Measurements from ENCODE around the gene SPI1.

The SPI1 gene

GRCh38 chr11:47359586-47359985 lies 18.8 kb downstream of the SPI1 start:
- Histone ChIP-seq H3K27ac (ENCODE audit: low read depth, low read length) (no peak overlapping the region), H3K9ac (ENCODE audit: low read length) (no peak overlapping the region), H3K4me1 (ENCODE audit: insufficient read depth, low read length) (peaks cover 8% of the 10 kb centered on the region), H3K9me3 (ENCODE audit: low read length) (no peaks in the 10 kb centered on the region), H3K36me3 (ENCODE audit: insufficient read depth, low read length) (peaks cover 17% of the 10 kb centered on the region), H3K27me3 (ENCODE audit: control insufficient read depth in 1 of 2, insufficient read depth in 2 of 2, low read length in 2 of 2) (no peaks in the 10 kb centered on the region), H3K4me3 (ENCODE audit: low read depth in 1 of 2, low read length in 2 of 2) (no peak overlapping the region)

GRCh38 chr11:47359162-47359561 lies 19.2 kb downstream of the SPI1 start:
- Histone ChIP-seq H3K36me3 (ENCODE audit: insufficient read depth, low read length) (peaks cover 17% of the 10 kb centered on the region), H3K4me3 (ENCODE audit: low read depth in 1 of 2, low read length in 2 of 2) (no peak overlapping the region), H3K9me3 (ENCODE audit: low read length) (no peaks in the 10 kb centered on the region), H3K4me1 (ENCODE audit: insufficient read depth, low read length) (peaks cover 11% of the 10 kb centered on the region), H3K9ac (ENCODE audit: low read length) (no peak overlapping the region), H3K27ac (ENCODE audit: low read depth, low read length) (no peak overlapping the region), H3K27me3 (ENCODE audit: control insufficient read depth in 1 of 2, insufficient read depth in 2 of 2, low read length in 2 of 2) (no peaks in the 10 kb centered on the region)

GRCh38 chr11:47358731-47359051 lies 19.7 kb downstream of the SPI1 start:
- Histone ChIP-seq H3K27me3 (ENCODE audit: control insufficient read depth in 1 of 2, insufficient read depth in 2 of 2, low read length in 2 of 2) (no peaks in the 10 kb centered on the region), H3K4me3 (ENCODE audit: low read depth in 1 of 2, low read length in 2 of 2) (no peak overlapping the region), H3K36me3 (ENCODE audit: insufficient read depth, low read length) (peaks cover 17% of the 10 kb centered on the region)

GRCh38 chr11:47357985-47358730 lies 20.2 kb downstream of the SPI1 start:
- Histone ChIP-seq H3K4me3 (ENCODE audit: low read depth in 1 of 2, low read length in 2 of 2) (no peak overlapping the region), H3K27me3 (ENCODE audit: control insufficient read depth in 1 of 2, insufficient read depth in 2 of 2, low read length in 2 of 2) (no peaks in the 10 kb centered on the region), H3K9me3 (ENCODE audit: low read length) (no peaks in the 10 kb centered on the region), H3K36me3 (ENCODE audit: insufficient read depth, low read length) (peaks cover 17% of the 10 kb centered on the region), H3K27ac (ENCODE audit: low read depth, low read length) (no peak overlapping the region), H3K4me1 (ENCODE audit: insufficient read depth, low read length) (peaks cover 11% of the 10 kb centered on the region), H3K9ac (ENCODE audit: low read length) (no peak overlapping the region)

More at GRCh38 chr11:47358731-47359051, 19.7 kb downstream of the SPI1 start:
- Histone ChIP-seq H3K4me1 (ENCODE audit: insufficient read depth, low read length) (peaks cover 11% of the 10 kb centered on the region), H3K9me3 (ENCODE audit: low read length) (no peaks in the 10 kb centered on the region), H3K9ac (ENCODE audit: low read length) (no peak overlapping the region), H3K27ac (ENCODE audit: low read depth, low read length) (no peak overlapping the region)

GRCh38 chr11:47356998-47357329 lies 21.4 kb downstream of the SPI1 start:
- peaks cover 11% of the 10 kb centered on the region for H3K4me1 ChIP-seq (ENCODE audit: insufficient read depth, low read length)
- H3K9me3 ChIP-seq (ENCODE audit: low read length): no peaks in the 10 kb centered on the region
- H3K27ac ChIP-seq (ENCODE audit: low read depth, low read length): no peak overlapping the region
- H3K4me3 ChIP-seq (ENCODE audit: low read depth in 1 of 2, low read length in 2 of 2): no peak overlapping the region
- peaks cover 17% of the 10 kb centered on the region for H3K36me3 ChIP-seq (ENCODE audit: insufficient read depth, low read length)
- no peak overlapping the region for H3K9ac ChIP-seq (ENCODE audit: low read length)
- H3K27me3 ChIP-seq (ENCODE audit: control insufficient read depth in 1 of 2, insufficient read depth in 2 of 2, low read length in 2 of 2): no peaks in the 10 kb centered on the region

GRCh38 chr11:47356129-47356997 lies 22.0 kb downstream of the SPI1 start:
- no peaks in the 10 kb centered on the region for H3K27me3 ChIP-seq (ENCODE audit: control insufficient read depth in 1 of 2, insufficient read depth in 2 of 2, low read length in 2 of 2)
- no peaks in the 10 kb centered on the region for H3K9me3 ChIP-seq (ENCODE audit: low read length)
- peaks cover 17% of the 10 kb centered on the region for H3K36me3 ChIP-seq (ENCODE audit: insufficient read depth, low read length)
- H3K9ac ChIP-seq (ENCODE audit: low read length): peak overlapping the region; percentile 15
- H3K4me3 ChIP-seq (ENCODE audit: low read depth in 1 of 2, low read length in 2 of 2): peak overlapping the region in 1 of 2 donors; percentile 55
- peaks cover 11% of the 10 kb centered on the region for H3K4me1 ChIP-seq (ENCODE audit: insufficient read depth, low read length)
- no peak overlapping the region for H3K27ac ChIP-seq (ENCODE audit: low read depth, low read length)

- Histone ChIP-seq H3K27me3 (ENCODE audit: control insufficient read depth in 1 of 2, insufficient read depth in 2 of 2, low read length in 2 of 2) (no peaks in the 10 kb centered on the region), H3K36me3 (ENCODE audit: insufficient read depth, low read length) (peaks cover 17% of the 10 kb centered on the region), H3K27ac (ENCODE audit: low read depth, low read length) (peak overlapping the region; percentile 38), H3K9me3 (ENCODE audit: low read length) (no peaks in the 10 kb centered on the region), H3K4me1 (ENCODE audit: insufficient read depth, low read length) (peaks cover 11% of the 10 kb centered on the region), H3K4me3 (ENCODE audit: low read depth in 1 of 2, low read length in 2 of 2) (peak overlapping the region; percentile 37 to 55), H3K9ac (ENCODE audit: low read length) (peak overlapping the region; percentile 15)
These were observed 22.8 kb downstream of the SPI1 start for GRCh38 chr11:47355283-47356128.

GRCh38 chr11:47354913-47355282 lies 23.4 kb downstream of the SPI1 start:
- Histone ChIP-seq H3K4me1 (ENCODE audit: insufficient read depth, low read length) (peaks cover 11% of the 10 kb centered on the region), H3K27ac (ENCODE audit: low read depth, low read length) (peak overlapping the region; percentile 38), H3K4me3 (ENCODE audit: low read depth in 1 of 2, low read length in 2 of 2) (peak overlapping the region; percentile 37 to 55), H3K9ac (ENCODE audit: low read length) (peak overlapping the region; percentile 15), H3K36me3 (ENCODE audit: insufficient read depth, low read length) (peaks cover 17% of the 10 kb centered on the region), H3K27me3 (ENCODE audit: control insufficient read depth in 1 of 2, insufficient read depth in 2 of 2, low read length in 2 of 2) (no peaks in the 10 kb centered on the region), H3K9me3 (ENCODE audit: low read length) (no peaks in the 10 kb centered on the region)

- Histone ChIP-seq H3K27ac (ENCODE audit: low read depth, low read length) (peak overlapping the region; percentile 38), H3K4me3 (ENCODE audit: low read depth in 1 of 2, low read length in 2 of 2) (peak overlapping the region; percentile 37 to 55), H3K9ac (ENCODE audit: low read length) (peak overlapping the region; percentile 15), H3K4me1 (ENCODE audit: insufficient read depth, low read length) (peaks cover 11% of the 10 kb centered on the region), H3K9me3 (ENCODE audit: low read length) (no peaks in the 10 kb centered on the region), H3K36me3 (ENCODE audit: insufficient read depth, low read length) (peaks cover 17% of the 10 kb centered on the region), H3K27me3 (ENCODE audit: control insufficient read depth in 1 of 2, insufficient read depth in 2 of 2, low read length in 2 of 2) (no peaks in the 10 kb centered on the region)
These were observed 24.2 kb downstream of the SPI1 start for GRCh38 chr11:47353978-47354774.

GRCh38 chr11:47352556-47352955 lies 25.8 kb downstream of the SPI1 start, which contains the start of gene MYBPC3:
Gene MYBPC3 (minus strand): TSS chr11:47352702. CDS start chr11:47352647, 55 bp downstream.
- H3K36me3 ChIP-seq (ENCODE audit: insufficient read depth, low read length): peaks cover 14% of the 10 kb centered on the region

More at GRCh38 chr11:47352556-47352955, 25.8 kb downstream of the SPI1 start, which contains the start of gene MYBPC3:
- Histone ChIP-seq H3K9me3 (ENCODE audit: low read length) (no peaks in the 10 kb centered on the region), H3K27me3 (ENCODE audit: control insufficient read depth in 1 of 2, insufficient read depth in 2 of 2, low read length in 2 of 2) (no peaks in the 10 kb centered on the region), H3K27ac (ENCODE audit: low read depth, low read length) (no peak within 1 kb of the TSS), H3K4me1 (ENCODE audit: insufficient read depth, low read length) (peaks cover 11% of the 10 kb centered on the region), H3K4me3 (ENCODE audit: low read depth in 1 of 2, low read length in 2 of 2) (no peak within 1 kb of the TSS), H3K9ac (ENCODE audit: low read length) (no peak within 1 kb of the TSS)

Measured in muscle layer of colon (tissue), 2 donors.